Measurements from ENCODE around the gene SLC22A16. TPM values are rescaled to one million over a fixed set of nuclear protein-coding genes. Genes with fewer than 3 reads are reported as not detected.

Gene SLC22A16
- total and polyA plus RNA-seq, 2 experiments from 2014 or later: not detected

DNA sequence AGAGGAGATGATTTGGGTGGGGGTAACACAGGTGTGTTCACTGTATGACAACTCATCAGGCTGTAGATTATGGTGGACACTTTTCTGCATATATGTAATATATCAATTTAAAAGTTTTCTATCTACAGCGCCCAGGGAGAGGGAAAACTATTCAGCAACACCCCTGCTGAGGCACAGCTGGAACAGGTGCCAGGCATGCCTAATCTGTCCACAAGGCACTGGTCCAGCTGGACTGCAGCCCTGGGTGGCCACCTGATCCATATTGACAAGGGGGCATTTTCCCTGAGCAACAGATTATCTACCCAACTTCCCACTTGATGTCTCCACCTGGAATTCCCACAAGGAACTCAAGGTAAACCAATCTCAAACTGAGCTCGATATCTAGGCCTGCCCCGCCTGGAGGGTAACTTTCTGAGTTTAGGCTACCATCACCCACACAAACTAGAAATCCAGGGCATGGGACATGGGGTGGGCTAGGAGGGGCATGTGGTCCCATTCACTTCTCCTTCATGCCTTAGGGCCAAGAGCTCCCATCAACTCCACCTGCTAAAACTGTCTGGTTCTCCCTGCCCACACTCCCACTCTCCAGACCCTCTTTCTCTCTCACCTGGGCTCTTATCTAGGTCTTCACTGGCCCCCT, 4.6 kb downstream of the SLC22A16 start:
- no peak for DNase-seq (ENCODE audit: low spot score)
- no peaks in the 10 kb centered on the region for H3K36me3 ChIP-seq (replicated peaks; ENCODE audit: insufficient read depth, low read depth)
- no peak overlapping the region for H3K27ac ChIP-seq
- H3K9me2 ChIP-seq (replicated peaks; ENCODE audit: insufficient read depth): no peaks in the 10 kb centered on the region
- H3K27me3 ChIP-seq: no peaks in the 10 kb centered on the region
- WGBS (ENCODE audit: low lambda C conversion rate, missing lambda C conversion rate): 98% methylated on average over 3 of the region's 3 CpGs
- H4K20me1 ChIP-seq (ENCODE audit: insufficient read depth, poor library complexity, severe bottlenecking): no peaks in the 10 kb centered on the region
- H3K4me3 ChIP-seq: no peak overlapping the region
- H3K4me2 ChIP-seq: no peak overlapping the region
- H3K9me3 ChIP-seq (ENCODE audit: low read depth): no peaks in the 10 kb centered on the region
- no peaks in the 10 kb centered on the region for H3K4me1 ChIP-seq (ENCODE audit: insufficient read depth)
- no peak overlapping the region for H2AFZ ChIP-seq
- no peak for TF ChIP-seq EZH2phosphoT487 (IDR thresholded peaks at IDR 0.05; ENCODE audit: low read depth, severe bottlenecking, unreplicated experiment)
- TF ChIP-seq EZH2 (IDR thresholded peaks at IDR 0.05; ENCODE audit: borderline replicate concordance): no peak
- TF ChIP-seq, protein P1, sequence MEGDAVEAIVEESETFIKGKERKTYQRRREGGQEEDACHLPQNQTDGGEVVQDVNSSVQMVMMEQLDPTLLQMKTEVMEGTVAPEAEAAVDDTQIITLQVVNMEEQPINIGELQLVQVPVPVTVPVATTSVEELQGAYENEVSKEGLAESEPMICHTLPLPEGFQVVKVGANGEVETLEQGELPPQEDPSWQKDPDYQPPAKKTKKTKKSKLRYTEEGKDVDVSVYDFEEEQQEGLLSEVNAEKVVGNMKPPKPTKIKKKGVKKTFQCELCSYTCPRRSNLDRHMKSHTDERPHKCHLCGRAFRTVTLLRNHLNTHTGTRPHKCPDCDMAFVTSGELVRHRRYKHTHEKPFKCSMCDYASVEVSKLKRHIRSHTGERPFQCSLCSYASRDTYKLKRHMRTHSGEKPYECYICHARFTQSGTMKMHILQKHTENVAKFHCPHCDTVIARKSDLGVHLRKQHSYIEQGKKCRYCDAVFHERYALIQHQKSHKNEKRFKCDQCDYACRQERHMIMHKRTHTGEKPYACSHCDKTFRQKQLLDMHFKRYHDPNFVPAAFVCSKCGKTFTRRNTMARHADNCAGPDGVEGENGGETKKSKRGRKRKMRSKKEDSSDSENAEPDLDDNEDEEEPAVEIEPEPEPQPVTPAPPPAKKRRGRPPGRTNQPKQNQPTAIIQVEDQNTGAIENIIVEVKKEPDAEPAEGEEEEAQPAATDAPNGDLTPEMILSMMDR (IDR thresholded peaks at IDR 0.05; ENCODE audit: poor library complexity): no peak
- no peaks in the 10 kb centered on the region for H3K79me2 ChIP-seq

DNA sequence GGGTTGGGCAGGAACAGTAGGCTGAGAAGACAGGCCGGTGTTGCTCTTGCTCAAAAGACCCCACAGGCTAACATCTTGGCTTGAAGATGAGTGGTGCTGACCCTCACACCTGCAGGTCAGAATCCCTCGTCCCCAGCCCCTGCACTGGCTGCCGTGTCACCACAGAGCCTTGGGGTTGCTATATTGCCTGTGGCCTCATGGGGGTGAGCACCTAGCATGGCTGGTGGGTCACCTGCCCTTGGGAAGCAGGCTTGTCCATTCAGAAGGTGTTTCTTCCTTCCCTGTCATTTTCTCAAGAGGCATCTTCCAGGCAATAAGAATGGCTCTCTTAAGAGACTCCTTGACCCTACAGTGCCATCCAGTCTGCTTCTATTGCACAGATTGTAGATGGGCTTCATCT, 7.7 kb downstream of the SLC22A16 start:
- no peaks in the 10 kb centered on the region for H3K9me2 ChIP-seq (replicated peaks; ENCODE audit: insufficient read depth)
- H3K9me3 ChIP-seq (ENCODE audit: low read depth): no peaks in the 10 kb centered on the region
- H2AFZ ChIP-seq: no peak overlapping the region
- DNase-seq (ENCODE audit: low spot score): no peak
- no peak overlapping the region for H3K27ac ChIP-seq
- H3K27me3 ChIP-seq: no peaks in the 10 kb centered on the region
- no peaks in the 10 kb centered on the region for H3K4me1 ChIP-seq (ENCODE audit: insufficient read depth)
- no peaks in the 10 kb centered on the region for H4K20me1 ChIP-seq (ENCODE audit: insufficient read depth, poor library complexity, severe bottlenecking)
- no peak for TF ChIP-seq EZH2 (IDR thresholded peaks at IDR 0.05; ENCODE audit: borderline replicate concordance)
- TF ChIP-seq, protein P1 (IDR thresholded peaks at IDR 0.05; ENCODE audit: poor library complexity): no peak
- H3K4me3 ChIP-seq: no peak overlapping the region
- WGBS (ENCODE audit: low lambda C conversion rate, missing lambda C conversion rate): 79% methylated on average over 3 of the region's 3 CpGs
- H3K4me2 ChIP-seq: no peak overlapping the region
- H3K79me2 ChIP-seq: no peaks in the 10 kb centered on the region
- H3K36me3 ChIP-seq (replicated peaks; ENCODE audit: insufficient read depth, low read depth): no peaks in the 10 kb centered on the region

DNA sequence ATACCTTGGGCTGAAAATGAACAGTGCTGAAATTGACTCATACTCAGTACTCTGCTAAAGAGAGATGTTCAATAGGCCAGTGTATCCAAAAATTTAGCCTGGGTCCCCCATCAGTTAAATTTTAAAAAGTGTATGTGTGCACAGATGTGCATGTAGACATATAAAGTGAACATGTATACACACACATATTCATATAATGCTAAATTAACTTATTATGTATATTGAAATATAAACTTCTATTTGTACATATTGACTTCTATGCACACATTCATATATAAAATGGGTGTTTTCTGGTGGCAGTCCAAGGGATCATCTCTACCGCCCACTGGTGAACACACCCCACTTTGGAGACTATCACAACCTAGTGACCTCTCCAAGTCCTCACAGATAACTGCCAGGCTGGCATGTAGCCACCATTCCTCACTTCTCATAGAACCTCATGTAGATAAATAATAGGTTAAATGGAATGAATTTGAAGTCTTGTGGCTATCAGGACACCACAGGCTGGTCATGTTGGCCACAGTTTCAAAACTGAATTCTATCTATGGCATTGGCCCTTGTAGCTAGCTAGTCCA, 8.8 kb downstream of the SLC22A16 start:
- H3K9me3 ChIP-seq (ENCODE audit: low read depth): no peaks in the 10 kb centered on the region
- no peak overlapping the region for H3K4me2 ChIP-seq
- no peak overlapping the region for H3K4me3 ChIP-seq
- no peak overlapping the region for H2AFZ ChIP-seq
- H3K27me3 ChIP-seq: no peaks in the 10 kb centered on the region
- no peaks in the 10 kb centered on the region for H3K4me1 ChIP-seq (ENCODE audit: insufficient read depth)
- DNase-seq (ENCODE audit: low spot score): no peak
- H3K9me2 ChIP-seq (replicated peaks; ENCODE audit: insufficient read depth): no peaks in the 10 kb centered on the region
- no peak overlapping the region for H3K27ac ChIP-seq
- WGBS (ENCODE audit: low lambda C conversion rate, missing lambda C conversion rate): 95% methylated on average over 1 of the region's 1 CpG
- H4K20me1 ChIP-seq (ENCODE audit: insufficient read depth, poor library complexity, severe bottlenecking): no peaks in the 10 kb centered on the region
- no peaks in the 10 kb centered on the region for H3K36me3 ChIP-seq (replicated peaks; ENCODE audit: insufficient read depth, low read depth)
- H3K79me2 ChIP-seq: no peaks in the 10 kb centered on the region
- TF ChIP-seq EZH2 (IDR thresholded peaks at IDR 0.05; ENCODE audit: borderline replicate concordance) (no peak), EZH2phosphoT487 (IDR thresholded peaks at IDR 0.05; ENCODE audit: low read depth, severe bottlenecking, unreplicated experiment) (no peak)
- TF ChIP-seq, protein P1 (IDR thresholded peaks at IDR 0.05; ENCODE audit: poor library complexity): no peak
